ENCODE data around the gene FOS. TPM values are rescaled to one million over a fixed set of nuclear protein-coding genes. Genes with fewer than 3 reads are reported as not detected.

FOS gene
- total RNA-seq, 4 donors from 2014 or later = 935 to 2,479 (median 2,174) TPM

DNA sequence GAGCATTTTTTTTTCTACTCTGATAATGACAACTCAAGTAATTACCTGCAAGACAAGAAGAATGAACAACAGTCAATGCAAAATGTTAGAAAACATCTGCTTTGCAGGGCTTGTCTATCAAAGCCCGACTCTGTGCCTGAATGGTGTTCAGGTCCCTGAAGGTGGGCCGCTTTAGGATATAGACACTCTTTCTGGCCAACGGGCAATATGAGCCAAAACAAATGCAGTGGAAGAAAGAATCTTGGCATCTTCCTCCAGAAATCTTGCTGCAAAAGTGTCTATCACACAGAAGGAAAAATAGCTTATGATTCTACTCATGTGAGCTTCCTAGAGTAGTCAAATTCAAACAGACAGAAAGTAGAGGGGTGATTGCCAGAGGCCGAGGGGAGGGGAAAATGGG, 32.7 kb downstream of the FOS start:
- no peak for ATAC-seq (ENCODE audit: low FRiP score)
- no peak for DNase-seq (ENCODE audit: low spot score)
- TF ChIP-seq, protein P1, sequence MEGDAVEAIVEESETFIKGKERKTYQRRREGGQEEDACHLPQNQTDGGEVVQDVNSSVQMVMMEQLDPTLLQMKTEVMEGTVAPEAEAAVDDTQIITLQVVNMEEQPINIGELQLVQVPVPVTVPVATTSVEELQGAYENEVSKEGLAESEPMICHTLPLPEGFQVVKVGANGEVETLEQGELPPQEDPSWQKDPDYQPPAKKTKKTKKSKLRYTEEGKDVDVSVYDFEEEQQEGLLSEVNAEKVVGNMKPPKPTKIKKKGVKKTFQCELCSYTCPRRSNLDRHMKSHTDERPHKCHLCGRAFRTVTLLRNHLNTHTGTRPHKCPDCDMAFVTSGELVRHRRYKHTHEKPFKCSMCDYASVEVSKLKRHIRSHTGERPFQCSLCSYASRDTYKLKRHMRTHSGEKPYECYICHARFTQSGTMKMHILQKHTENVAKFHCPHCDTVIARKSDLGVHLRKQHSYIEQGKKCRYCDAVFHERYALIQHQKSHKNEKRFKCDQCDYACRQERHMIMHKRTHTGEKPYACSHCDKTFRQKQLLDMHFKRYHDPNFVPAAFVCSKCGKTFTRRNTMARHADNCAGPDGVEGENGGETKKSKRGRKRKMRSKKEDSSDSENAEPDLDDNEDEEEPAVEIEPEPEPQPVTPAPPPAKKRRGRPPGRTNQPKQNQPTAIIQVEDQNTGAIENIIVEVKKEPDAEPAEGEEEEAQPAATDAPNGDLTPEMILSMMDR (IDR thresholded peaks at IDR 0.05) = no peak

DNA sequence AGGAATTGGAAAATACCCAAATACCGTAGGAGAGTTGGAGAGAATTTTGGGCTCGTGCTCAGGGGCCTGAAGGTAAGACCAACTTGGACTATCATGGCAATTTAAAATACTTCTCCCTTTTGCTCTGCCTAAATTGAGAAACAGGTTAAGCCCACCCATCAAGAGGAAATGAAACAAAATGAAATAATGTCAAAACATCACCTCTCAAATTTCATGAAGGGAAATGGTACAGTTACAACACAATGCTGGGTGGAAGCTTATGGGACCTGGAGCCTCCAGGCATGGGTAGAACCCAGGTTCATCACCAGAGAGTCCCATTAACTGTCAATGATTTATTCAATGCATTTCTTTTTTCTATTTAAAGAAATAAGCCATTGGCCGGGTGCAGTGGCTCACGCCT, 33.7 kb downstream of the FOS start:
- TF ChIP-seq, protein P1 (IDR thresholded peaks at IDR 0.05) = no peak
- no peak for ATAC-seq (ENCODE audit: low FRiP score)
- no peak for DNase-seq (ENCODE audit: low spot score)

DNA sequence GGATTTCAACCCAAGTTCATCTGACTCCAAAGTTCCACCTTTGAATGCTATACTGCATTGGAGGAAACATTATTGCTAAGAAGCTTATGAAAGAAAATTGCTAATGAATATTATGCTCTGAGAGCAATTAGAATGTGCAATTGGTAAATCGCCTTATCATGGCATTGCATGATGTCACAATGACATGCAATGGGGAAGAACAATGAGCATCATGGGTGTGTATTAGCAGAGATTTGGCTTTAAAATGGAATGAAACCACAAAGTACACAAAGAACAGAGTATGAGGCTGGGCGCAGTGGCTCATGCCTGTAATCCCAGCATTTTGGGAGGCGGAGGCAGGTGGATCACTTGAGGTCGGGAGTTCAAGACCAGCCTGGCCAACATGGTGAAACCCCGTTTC, 34.7 kb downstream of the FOS start:
- TF ChIP-seq, protein P1 (IDR thresholded peaks at IDR 0.05) = no peak
- ATAC-seq (ENCODE audit: low FRiP score) = no peak
- DNase-seq (ENCODE audit: low spot score) = no peak

DNA sequence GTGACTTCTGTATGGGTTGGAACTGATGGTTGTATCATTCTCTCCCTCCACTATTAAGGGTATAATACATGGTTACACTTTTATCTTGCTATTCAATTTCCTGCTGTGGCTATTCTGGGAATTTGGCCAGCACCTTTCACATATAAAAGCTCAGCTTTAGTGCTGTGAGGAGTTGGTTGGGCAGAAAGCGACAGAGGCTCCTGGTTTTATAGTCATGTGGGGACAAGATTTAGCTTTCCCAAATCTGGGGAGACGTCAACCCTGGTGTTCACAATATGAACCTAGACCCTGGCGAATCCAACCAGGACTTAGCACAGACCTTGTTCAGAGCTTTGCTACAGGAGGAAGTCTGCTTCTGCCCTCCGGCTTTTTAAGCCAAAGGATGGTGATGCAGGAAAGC, 36.5 kb downstream of the FOS start:
- no peak for ATAC-seq (ENCODE audit: low FRiP score)
- TF ChIP-seq, protein P1 (IDR thresholded peaks at IDR 0.05) = no peak
- no peak for DNase-seq (ENCODE audit: low spot score)

DNA sequence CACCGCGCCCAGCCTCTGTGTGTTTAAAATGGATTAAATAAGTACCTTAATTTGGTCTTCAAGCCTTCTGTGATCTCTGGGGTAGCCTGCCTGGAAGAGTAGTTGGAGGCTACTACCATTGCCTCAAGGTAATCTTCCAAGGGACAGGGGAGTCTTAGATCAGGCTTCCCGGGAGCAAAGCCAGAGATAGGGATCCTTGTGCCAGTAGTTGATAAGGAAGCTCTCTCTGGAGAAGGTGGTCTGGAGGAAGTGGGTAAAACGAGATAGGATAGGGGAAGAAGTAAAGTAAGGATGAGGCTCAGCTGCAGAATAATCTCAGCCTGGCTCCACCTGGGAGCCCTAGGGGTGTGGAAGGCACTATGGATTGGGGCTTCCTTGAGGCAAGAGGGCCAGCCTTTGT, 38.5 kb downstream of the FOS start:
- TF ChIP-seq, protein P1 (IDR thresholded peaks at IDR 0.05) = no peak
- ATAC-seq (ENCODE audit: low FRiP score) (no peak), DNase-seq (ENCODE audit: low spot score) (no peak)

DNA sequence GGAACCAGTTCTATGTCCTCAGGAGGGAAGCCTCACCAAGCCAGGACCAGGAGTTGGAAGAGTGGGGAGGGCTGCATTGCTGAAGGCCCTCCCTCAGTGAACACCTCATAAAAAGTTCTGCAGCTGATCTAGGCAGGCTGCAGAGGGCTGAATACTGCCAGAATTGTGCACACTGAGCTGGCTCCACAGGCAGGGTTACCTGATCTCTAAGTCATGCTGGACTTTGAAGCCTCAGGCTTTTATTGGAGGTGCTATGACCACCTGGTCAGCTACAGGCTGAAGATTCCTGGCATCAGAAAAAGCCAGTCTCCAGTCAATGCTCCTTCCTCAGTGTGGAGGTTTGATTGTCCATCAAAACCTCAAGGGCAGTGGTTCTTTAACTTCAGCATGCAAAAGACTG, 39.7 kb downstream of the FOS start:
- ATAC-seq (ENCODE audit: low FRiP score) (no peak), DNase-seq (ENCODE audit: low spot score) (no peak)
- TF ChIP-seq, protein P1 (IDR thresholded peaks at IDR 0.05) = no peak

DNA sequence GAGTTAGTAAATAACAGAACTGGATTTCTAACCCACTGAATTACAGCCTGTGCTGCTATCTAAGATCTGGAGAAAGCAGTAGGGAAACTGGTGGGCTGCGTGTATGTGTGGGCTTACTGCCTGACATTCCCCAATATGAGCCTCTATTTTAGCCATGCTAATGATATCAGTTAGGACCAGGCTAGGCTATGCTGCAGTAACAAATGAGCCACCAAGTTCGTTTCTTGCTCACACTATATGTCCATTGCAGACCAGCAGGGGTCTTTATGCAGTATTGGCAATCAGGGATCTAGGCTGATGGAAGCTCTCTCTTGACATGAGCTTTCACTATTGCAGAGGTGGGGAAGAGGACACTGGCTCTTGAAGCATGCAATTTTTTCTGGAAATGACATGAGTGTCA, 40.4 kb downstream of the FOS start:
- ATAC-seq (ENCODE audit: low FRiP score) = no peak
- no peak for DNase-seq (ENCODE audit: low spot score)
- TF ChIP-seq, protein P1 (IDR thresholded peaks at IDR 0.05) = no peak

Measured in omental fat pad (tissue), 4 donors.